HG03558 (cell line): ENCODE measurements around the gene LRATD1.
"Not testable (repeated sequence)": the region's sequence is repeated elsewhere in the genome, so short reads cannot be mapped to it uniquely, and the experiment has no call there.

Experiments used
- ATAC-seq: cut with Tn5 transposase; IDR thresholded peaks from one replicate; pipeline ENCODE4 v1.9.1; 2021; ENCODE audit warnings: moderate number of reproducible peaks; ENCODE audit not compliant: unreplicated experiment; ENCODE audit errors: extremely low read depth

LRATD1 gene

DNA sequence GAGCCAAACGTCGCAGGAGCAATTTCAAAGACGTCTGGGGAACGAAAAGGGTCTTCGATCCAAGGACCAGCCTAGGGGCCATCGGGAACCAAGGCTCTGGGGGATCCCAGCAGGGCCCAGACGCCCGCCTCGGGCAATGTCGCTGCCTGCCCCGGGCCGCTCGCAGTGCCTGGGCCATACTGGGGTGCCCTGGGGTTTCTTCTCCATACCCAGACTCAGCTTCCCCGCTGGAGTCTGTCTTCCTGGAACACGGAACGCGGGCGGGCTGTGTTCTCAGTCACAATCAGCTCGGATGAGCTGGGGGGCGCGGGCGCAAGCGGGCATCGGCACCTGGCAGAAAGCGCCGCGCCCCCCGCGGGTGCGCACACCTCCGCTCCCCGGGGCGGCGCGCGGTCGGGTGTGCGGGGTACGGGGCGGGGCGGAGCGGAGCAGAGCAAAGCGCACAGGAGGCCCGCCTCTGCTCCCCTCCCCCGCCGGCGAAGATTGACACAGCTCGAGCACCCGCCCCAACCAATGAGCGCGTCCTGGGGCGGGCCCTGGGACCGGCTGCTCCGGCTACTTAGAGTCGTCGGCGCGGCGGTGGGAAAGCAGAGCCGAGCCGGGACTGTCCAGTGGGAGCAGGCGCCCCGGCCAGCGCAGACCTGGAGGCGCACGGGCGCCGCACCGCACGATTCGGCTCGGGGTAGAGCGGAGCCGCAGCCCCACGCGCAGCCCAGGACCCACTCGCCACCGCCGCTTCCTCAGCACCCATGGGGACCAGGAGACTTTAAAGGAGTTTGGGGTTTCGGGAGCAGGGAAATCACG, at the start of gene LRATD1:
Gene LRATD1 (plus strand): TSS at position 585 of the 804 bp plus-strand sequence. CDS start 1,263 bp downstream, outside the sequence.
- ATAC-seq = no peak

DNA sequence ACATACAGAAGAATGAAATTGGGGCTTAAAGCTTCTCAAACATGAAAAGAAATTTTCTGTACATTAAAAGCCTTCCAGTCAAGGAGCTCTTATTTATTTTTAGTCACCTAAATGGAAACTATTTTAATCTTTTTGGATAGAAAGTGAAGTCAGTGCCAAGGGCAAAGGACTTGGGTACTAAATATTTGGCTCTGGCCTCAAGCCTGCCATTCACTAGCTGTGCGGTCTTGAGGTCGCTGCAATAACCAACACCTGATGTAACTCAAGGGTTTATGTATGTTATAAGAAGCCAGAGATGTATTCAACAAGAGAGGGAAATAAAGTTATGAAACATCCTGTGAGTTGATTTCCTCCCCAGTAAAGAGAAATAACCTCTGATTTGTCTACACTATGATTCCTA, 49.5 kb upstream of the LRATD1 start:
- ATAC-seq = no peak

GRCh38 chr2:14583802-14584201, 48.7 kb upstream of the LRATD1 start:
- ATAC-seq = no peak

- no peak for ATAC-seq
Observed at GRCh38 chr2:14587119-14587518, 45.4 kb upstream of the LRATD1 start.

GRCh38 chr2:14601156-14601770, 31.3 kb upstream of the LRATD1 start:
- ATAC-seq = no peak

- ATAC-seq = no peak
Observed at GRCh38 chr2:14602309-14602708, 30.2 kb upstream of the LRATD1 start.

GRCh38 chr2:14603676-14604075, 28.8 kb upstream of the LRATD1 start:
- no peak for ATAC-seq

GRCh38 chr2:14608245-14608644, 24.3 kb upstream of the LRATD1 start:
- ATAC-seq = no peak

- ATAC-seq = no peak
Observed at GRCh38 chr2:14614017-14614416, 18.5 kb upstream of the LRATD1 start.

GRCh38 chr2:14615121-14615520, 17.4 kb upstream of the LRATD1 start:
- no peak for ATAC-seq

DNA sequence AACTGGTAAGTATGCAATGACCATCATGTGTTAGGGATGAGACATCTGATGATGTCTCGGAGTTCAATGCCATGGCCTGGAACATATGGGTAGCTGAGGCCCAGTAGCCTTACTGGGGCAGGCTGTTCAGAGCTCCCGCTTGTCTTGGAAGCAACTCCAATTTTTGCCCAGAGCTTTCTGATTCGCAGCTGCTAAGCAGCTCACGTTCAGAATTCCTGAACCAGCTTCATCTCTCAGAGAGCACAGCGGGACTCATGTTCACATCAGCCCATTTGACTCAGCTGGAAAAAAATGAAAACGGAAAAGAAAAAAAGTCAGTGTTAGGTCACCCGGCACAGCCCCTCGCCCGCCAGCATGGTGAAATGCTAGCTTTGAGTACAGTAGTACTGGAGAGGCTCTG, 16.8 kb upstream of the LRATD1 start:
- no peak for ATAC-seq

DNA sequence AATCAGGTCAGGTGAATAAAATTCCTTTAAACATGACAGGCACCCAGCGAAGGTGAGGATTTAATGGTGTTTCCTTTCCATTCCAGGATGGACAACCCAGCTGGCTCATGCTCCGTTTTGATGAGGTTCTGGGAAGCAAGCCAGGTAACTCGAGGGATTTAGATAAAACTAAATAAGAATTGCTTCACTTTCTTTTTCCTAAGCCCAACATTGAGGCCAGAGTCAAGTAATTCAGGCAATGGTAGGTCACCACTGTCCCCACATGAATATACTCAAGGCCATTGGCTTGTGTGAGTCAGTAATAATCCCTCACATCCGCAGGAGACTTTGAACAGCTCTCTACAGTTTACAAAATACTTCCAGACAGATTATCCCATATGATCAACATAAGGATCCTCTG, 16.2 kb upstream of the LRATD1 start:
- no peak for ATAC-seq

DNA sequence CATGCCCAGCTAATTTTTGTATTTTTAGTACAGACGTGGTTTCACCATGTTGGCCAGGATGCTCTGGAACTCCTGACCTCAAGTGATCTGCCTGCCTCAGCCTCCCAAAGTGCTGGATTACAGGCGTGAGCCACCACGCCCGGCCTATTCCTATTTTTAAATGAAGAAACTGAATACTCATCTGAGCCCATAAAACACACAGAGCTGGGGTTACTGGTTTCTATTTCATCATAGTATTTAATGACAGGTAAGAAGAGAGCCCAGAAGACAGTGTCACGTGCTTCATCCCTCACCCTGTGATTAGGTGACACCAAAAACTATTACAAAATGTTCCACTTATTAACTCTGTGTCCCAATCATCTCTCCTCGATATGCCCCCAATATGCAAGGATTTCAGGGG, 15.6 kb upstream of the LRATD1 start:
- ATAC-seq = no peak

DNA sequence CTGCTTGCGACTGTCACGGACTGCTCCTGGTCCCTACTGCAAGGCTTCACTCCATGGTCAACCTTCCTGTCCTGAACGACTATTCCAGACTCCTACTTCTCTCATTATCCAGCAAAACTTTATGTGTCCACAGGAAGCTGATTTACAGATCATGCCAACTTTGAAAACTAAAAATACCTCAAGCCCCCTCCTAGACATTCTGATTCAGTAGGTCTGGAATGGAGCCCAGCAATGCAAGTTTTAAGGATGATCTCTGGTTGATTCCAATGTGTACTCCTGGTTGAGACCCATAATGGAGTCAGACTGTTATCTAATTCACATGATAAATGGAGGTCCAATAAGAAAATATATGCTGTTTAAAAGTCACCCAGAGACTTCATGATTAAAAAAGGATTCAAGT, 13.1 kb upstream of the LRATD1 start:
- no peak for ATAC-seq

GRCh38 chr2:14621114-14621513, 11.4 kb upstream of the LRATD1 start:
- ATAC-seq = no peak

GRCh38 chr2:14621906-14622549, 10.5 kb upstream of the LRATD1 start:
- ATAC-seq = no peak

DNA sequence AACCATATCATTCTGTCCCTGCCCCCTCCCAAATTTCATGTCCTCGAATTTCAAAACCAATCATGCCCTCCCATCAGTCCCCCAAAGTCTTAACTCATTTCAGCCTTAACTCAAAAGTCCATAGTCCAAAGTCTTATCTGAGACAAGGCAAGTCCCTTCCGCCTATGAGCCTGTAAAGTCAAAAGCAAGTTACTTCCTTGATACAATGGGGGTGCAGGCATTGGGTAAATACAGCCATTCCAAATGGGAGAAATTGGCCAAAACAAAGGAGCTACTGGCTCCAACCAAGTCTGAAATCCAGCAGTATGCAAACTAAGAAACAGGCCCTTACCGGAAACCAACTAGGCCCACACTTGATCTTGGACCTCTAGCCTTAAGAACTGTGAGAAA, 10.0 kb upstream of the LRATD1 start:
- ATAC-seq = not testable (repeated sequence)

- no peak for ATAC-seq
Observed at GRCh38 chr2:14623237-14623636, 9.3 kb upstream of the LRATD1 start.

- no peak for ATAC-seq
Observed at GRCh38 chr2:14626873-14627272, 5.6 kb upstream of the LRATD1 start.

- ATAC-seq = no peak
Observed at GRCh38 chr2:14628901-14629300, 3.6 kb upstream of the LRATD1 start.

DNA sequence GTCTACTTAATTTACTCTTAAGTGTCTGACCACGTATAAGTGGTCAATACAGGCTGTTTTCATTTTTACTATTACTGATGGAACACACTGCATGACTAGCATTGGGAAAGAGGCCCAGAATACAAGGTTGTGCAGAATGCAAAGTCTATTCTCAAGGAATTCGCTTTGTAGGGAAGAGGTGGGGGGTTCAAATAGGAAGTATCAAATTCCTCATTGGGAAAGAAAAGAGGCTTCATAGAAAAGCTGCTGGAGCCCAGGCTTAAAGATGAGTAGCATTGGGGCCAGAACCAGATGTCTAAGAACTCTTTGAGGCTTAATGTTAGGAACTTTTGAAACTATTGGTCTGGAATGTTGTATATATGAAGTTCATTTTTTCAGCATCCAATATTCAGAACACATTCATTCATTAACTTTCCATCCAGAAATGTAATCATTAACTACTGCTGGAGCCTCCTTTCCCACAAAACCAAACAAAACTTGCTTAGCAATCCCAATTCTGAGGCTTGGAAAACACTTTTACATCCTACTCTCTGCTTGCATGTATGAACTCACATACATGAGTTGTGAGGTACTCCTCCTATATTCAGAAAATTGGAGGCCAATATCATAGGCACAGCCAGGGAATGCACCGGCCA, 994 bp upstream of the LRATD1 start:
- no peak for ATAC-seq
